HT-29 (cell line): ENCODE results near the gene MED12L. TPM values are rescaled to one million over a fixed set of nuclear protein-coding genes. Genes with fewer than 3 reads are reported as not detected.
A peak's percentile ranks its signal among the peaks of the same experiment; 100 is the strongest.

ENCODE experiments used
- DNase-seq: peaks from one replicate; pipeline ENCODE4 v3.0.0-alpha.2; 2015; ENCODE audit warnings: low spot score
- total RNA-seq: library from RNA; depleted of rRNA; stranded (reverse); fragments of >200 nt; shearing (Covaris generic); gene quantifications from 2 replicates; pipeline ENCODE4 v1.2.3, GENCODE V29; 2014

Gene MED12L
- total RNA-seq, 1 experiment from 2014 or later = not detected

GRCh38 chr3:151407928-151408327, 322.5 kb downstream of the MED12L start:
- no peak for DNase-seq

- DNase-seq = no peak
Observed at GRCh38 chr3:151410891-151411559, 325.6 kb downstream of the MED12L start.

GRCh38 chr3:151412989-151413388, 327.5 kb downstream of the MED12L start:
- no peak for DNase-seq

GRCh38 chr3:151415289-151415688, 329.8 kb downstream of the MED12L start:
- DNase-seq = no peak

- DNase-seq = no peak
Observed at GRCh38 chr3:151419806-151420205, 334.3 kb downstream of the MED12L start.

GRCh38 chr3:151421938-151422337, 336.5 kb downstream of the MED12L start:
- peak; percentile 18 for DNase-seq

GRCh38 chr3:151423091-151423490, 337.6 kb downstream of the MED12L start:
- no peak for DNase-seq

GRCh38 chr3:151425627-151426340, 340.3 kb downstream of the MED12L start:
- peak; percentile 52 for DNase-seq

- no peak for DNase-seq
Observed at GRCh38 chr3:151426341-151426657, 340.8 kb downstream of the MED12L start.

- no peak for DNase-seq
Observed at GRCh38 chr3:151428386-151428785, 342.9 kb downstream of the MED12L start.

GRCh38 chr3:151430821-151431484, 345.5 kb downstream of the MED12L start:
- DNase-seq = no peak

- DNase-seq = peak; percentile 42
Observed at GRCh38 chr3:151431940-151432339, 346.5 kb downstream of the MED12L start.

GRCh38 chr3:151432616-151433372, 347.3 kb downstream of the MED12L start:
- DNase-seq = no peak

- DNase-seq = peak; percentile 75
Observed at GRCh38 chr3:151434151-151434890, 348.9 kb downstream of the MED12L start.

- DNase-seq = no peak
Observed at GRCh38 chr3:151436675-151437446, 351.4 kb downstream of the MED12L start.

GRCh38 chr3:151437906-151438305, 352.4 kb downstream of the MED12L start:
- no peak for DNase-seq

GRCh38 chr3:151439652-151440125, 354.2 kb downstream of the MED12L start:
- peak; percentile 96 for DNase-seq

GRCh38 chr3:151440940-151441339, 355.5 kb downstream of the MED12L start:
- no peak for DNase-seq

GRCh38 chr3:151443583-151443982, 358.1 kb downstream of the MED12L start:
- peak; percentile 19 for DNase-seq

- DNase-seq = no peak
Observed at GRCh38 chr3:151445273-151446001, 360.0 kb downstream of the MED12L start.
